RWPE2 (cell line): ENCODE results near the gene RNF217.
A peak's percentile ranks its signal among the peaks of the same experiment; 100 is the strongest.

Experiments used
- ATAC-seq: fragments of 200-7000 bp; cut with Tn5 transposase; 3 replicates; pipeline ENCODE4 v1.9.1; 2021; ENCODE audit warnings: low read depth
- DNase-seq: peaks from one replicate; pipeline ENCODE4 v3.0.0-alpha.2; 2020; ENCODE audit warnings: low spot score
- H3K27ac ChIP-seq: fragments of 450-650 bp; 2 replicates; pipeline ENCODE4 v1.5.1; 2017; ENCODE audit warnings: mild to moderate bottlenecking; ENCODE audit not compliant: poor library complexity, severe bottlenecking
- H3K27me3 ChIP-seq: fragments of 250-450 bp; sonication (Bioruptor Pico); 2 replicates; pipeline ENCODE4 v1.5.1; 2021; ENCODE audit warnings: mild to moderate bottlenecking, moderate library complexity; ENCODE audit not compliant: insufficient read depth, poor library complexity, severe bottlenecking
- H3K36me3 ChIP-seq: fragments of 250-450 bp; sonication (Bioruptor Pico); 2 replicates; pipeline ENCODE4 v1.5.1; 2020; ENCODE audit warnings: low read depth, mild to moderate bottlenecking, moderate library complexity
- H3K4me1 ChIP-seq: fragments of 250-450 bp; sonication (Bioruptor Pico); 2 replicates; pipeline ENCODE4 v1.5.1; 2021; ENCODE audit warnings: mild to moderate bottlenecking, moderate library complexity; ENCODE audit not compliant: insufficient read depth, poor library complexity, severe bottlenecking
- H3K4me3 ChIP-seq: fragments of 250-450 bp; sonication (Bioruptor Pico); 2 replicates; pipeline ENCODE4 v1.5.1; 2021; ENCODE audit warnings: mild to moderate bottlenecking, moderate library complexity; ENCODE audit not compliant: severe bottlenecking
- H3K9me3 ChIP-seq: fragments of 250-450 bp; sonication (Bioruptor Pico); 2 replicates; pipeline ENCODE4 v1.5.1; 2021; ENCODE audit warnings: mild to moderate bottlenecking, moderate library complexity; ENCODE audit not compliant: severe bottlenecking
- TF ChIP-seq, protein P1 (sequence below): fragments of 450-650 bp; IDR thresholded peaks from one replicate; pipeline ENCODE4 v1.5.1; 2017; ENCODE audit warnings: mild to moderate bottlenecking, moderate library complexity; ENCODE audit not compliant: poor library complexity, severe bottlenecking

RNF217 gene

GRCh38 chr6:124926435-124926834 is 35.8 kb upstream of the RNF217 start:
- no peaks in the 10 kb centered on the region for H3K36me3 ChIP-seq
- H3K27me3 ChIP-seq: no peaks in the 10 kb centered on the region
- no peaks in the 10 kb centered on the region for H3K9me3 ChIP-seq
- TF ChIP-seq, protein P1, sequence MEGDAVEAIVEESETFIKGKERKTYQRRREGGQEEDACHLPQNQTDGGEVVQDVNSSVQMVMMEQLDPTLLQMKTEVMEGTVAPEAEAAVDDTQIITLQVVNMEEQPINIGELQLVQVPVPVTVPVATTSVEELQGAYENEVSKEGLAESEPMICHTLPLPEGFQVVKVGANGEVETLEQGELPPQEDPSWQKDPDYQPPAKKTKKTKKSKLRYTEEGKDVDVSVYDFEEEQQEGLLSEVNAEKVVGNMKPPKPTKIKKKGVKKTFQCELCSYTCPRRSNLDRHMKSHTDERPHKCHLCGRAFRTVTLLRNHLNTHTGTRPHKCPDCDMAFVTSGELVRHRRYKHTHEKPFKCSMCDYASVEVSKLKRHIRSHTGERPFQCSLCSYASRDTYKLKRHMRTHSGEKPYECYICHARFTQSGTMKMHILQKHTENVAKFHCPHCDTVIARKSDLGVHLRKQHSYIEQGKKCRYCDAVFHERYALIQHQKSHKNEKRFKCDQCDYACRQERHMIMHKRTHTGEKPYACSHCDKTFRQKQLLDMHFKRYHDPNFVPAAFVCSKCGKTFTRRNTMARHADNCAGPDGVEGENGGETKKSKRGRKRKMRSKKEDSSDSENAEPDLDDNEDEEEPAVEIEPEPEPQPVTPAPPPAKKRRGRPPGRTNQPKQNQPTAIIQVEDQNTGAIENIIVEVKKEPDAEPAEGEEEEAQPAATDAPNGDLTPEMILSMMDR: no peak
- H3K4me1 ChIP-seq: peaks cover 8% of the 10 kb centered on the region
- no peak for ATAC-seq
- no peak for DNase-seq
- no peak overlapping the region for H3K4me3 ChIP-seq
- no peak overlapping the region for H3K27ac ChIP-seq

DNA sequence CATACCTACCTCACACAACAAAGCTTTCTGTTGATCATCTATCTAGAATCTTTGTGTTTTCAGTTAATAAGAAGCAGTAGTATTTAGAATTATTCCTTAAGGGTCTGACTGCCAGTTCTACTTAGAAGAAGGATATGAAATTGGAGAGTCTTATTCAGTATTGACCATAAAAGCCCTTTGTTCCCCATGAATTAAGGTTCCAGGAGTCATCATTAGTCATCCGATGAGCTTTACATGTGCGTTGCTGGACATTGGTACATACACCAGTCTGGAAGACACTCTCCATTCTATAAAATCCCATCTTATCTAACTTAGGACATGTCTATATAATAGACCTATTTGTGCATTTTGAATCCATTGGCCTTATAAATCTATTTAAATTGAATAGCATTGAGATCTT is 34.4 kb upstream of the RNF217 start:
- Histone ChIP-seq H3K9me3 (no peaks in the 10 kb centered on the region), H3K36me3 (no peaks in the 10 kb centered on the region), H3K27ac (peak overlapping the region; percentile 52), H3K4me3 (no peak overlapping the region), H3K27me3 (no peaks in the 10 kb centered on the region), H3K4me1 (peaks cover 8% of the 10 kb centered on the region)
- DNase-seq (no peak), ATAC-seq (peak; percentile 96)
- TF ChIP-seq, protein P1: no peak

DNA sequence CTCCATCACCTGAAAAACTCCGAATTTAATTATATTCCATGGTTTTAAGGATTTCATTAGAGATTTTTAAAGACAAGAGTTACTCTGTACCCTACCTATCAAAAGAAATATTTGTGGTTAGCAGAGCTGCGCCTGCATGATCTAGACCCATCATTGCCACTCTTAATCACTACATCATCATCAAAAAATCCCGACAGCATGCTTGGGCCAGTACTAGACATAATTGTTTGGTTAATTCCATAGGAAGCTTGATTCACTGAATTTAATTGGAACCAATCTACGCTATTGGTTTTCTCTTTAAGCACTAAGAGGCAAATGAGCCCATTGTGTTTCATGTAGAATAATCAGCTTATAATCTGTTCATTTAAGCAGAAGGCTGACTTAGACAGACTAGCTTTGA is 33.4 kb upstream of the RNF217 start:
- no peak overlapping the region for H3K4me3 ChIP-seq
- no peaks in the 10 kb centered on the region for H3K27me3 ChIP-seq
- H3K9me3 ChIP-seq: no peaks in the 10 kb centered on the region
- TF ChIP-seq, protein P1: no peak
- H3K4me1 ChIP-seq: peaks cover 8% of the 10 kb centered on the region
- no peaks in the 10 kb centered on the region for H3K36me3 ChIP-seq
- peak overlapping the region; percentile 52 for H3K27ac ChIP-seq
- peak; percentile 59; the same call in 2 of the 3 replicates for ATAC-seq
- no peak for DNase-seq

- TF ChIP-seq, protein P1: no peak
- no peaks in the 10 kb centered on the region for H3K4me1 ChIP-seq
Observed at GRCh38 chr6:124937645-124938044, 24.6 kb upstream of the RNF217 start.

DNA sequence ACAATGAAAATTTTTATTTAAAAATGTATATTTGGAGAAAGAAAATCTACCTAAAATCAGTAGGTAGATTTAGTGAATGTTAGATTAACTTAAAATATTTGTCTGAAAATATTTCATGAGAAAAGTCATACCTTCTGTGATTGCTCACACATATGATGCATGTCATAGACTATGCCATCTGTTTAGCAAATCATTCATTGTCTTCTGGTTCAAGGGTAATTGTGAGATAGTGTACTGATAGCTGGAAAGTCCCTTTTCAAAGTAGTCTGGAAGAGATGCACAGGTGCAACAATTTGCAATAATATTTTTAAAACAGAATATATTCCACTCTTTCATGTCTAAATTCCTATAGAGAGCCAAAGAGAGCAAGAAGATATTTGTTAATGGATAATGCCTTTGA is 21.0 kb upstream of the RNF217 start:
- peaks cover 5% of the 10 kb centered on the region for H3K4me1 ChIP-seq
- no peak for ATAC-seq

More at GRCh38 chr6:124937645-124938044, 24.6 kb upstream of the RNF217 start:
- H3K4me3 ChIP-seq: no peak overlapping the region
- H3K36me3 ChIP-seq: no peaks in the 10 kb centered on the region
- ATAC-seq (no peak), DNase-seq (no peak)
- H3K27me3 ChIP-seq: no peaks in the 10 kb centered on the region
- no peak overlapping the region for H3K27ac ChIP-seq
- H3K9me3 ChIP-seq: peaks cover 7% of the 10 kb centered on the region

More for the DNA sequence above, 21.0 kb upstream of the RNF217 start:
- Histone ChIP-seq H3K27me3 (no peaks in the 10 kb centered on the region), H3K27ac (no peak overlapping the region), H3K4me3 (no peak overlapping the region), H3K9me3 (peaks cover 10% of the 10 kb centered on the region), H3K36me3 (no peaks in the 10 kb centered on the region)
- no peak for DNase-seq
- TF ChIP-seq, protein P1: no peak
